ENCODE measurements around the gene FBXO8. TPM values are rescaled to one million over a fixed set of nuclear protein-coding genes. Genes with fewer than 3 reads are reported as not detected.

The FBXO8 gene
- total and polyA plus RNA-seq, 8 donors, result 6.7 to 16.9 (median 10.4) TPM

DNA sequence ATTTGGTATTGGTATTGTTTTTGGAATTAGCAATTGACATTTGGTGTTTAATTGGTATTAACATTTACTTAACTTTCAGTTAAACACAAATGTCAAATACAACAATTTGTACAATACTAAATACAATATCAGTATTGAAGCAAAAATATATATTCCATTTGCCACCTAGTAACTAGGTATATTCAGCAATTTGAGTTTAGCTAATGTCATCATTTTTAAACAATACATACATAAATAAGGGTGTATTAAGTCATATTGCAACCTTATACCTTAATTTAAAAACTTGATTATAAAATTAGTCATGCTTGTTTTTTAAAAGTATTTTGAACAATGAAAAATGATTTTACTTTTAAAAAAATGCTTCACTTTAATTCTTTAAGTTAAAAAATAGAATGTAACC is 53.3 kb downstream of the FBXO8 start:
- intact Hi-C loops (cut with DNase I), result no loop called here
- no peaks in the 10 kb centered on the region for H3K27me3 ChIP-seq
- H3K36me3 ChIP-seq, result no peaks in the 10 kb centered on the region
- DNase-seq, result no peak
- no peak overlapping the region for H3K27ac ChIP-seq
- FAIRE-seq, result peak; percentile 45
- ATAC-seq, result no peak
- TF ChIP-seq, protein P1, sequence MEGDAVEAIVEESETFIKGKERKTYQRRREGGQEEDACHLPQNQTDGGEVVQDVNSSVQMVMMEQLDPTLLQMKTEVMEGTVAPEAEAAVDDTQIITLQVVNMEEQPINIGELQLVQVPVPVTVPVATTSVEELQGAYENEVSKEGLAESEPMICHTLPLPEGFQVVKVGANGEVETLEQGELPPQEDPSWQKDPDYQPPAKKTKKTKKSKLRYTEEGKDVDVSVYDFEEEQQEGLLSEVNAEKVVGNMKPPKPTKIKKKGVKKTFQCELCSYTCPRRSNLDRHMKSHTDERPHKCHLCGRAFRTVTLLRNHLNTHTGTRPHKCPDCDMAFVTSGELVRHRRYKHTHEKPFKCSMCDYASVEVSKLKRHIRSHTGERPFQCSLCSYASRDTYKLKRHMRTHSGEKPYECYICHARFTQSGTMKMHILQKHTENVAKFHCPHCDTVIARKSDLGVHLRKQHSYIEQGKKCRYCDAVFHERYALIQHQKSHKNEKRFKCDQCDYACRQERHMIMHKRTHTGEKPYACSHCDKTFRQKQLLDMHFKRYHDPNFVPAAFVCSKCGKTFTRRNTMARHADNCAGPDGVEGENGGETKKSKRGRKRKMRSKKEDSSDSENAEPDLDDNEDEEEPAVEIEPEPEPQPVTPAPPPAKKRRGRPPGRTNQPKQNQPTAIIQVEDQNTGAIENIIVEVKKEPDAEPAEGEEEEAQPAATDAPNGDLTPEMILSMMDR (IDR thresholded peaks at IDR 0.05), result no peak
- no peaks in the 10 kb centered on the region for H3K4me1 ChIP-seq
- H3K9me3 ChIP-seq, result no peaks in the 10 kb centered on the region
- no peak overlapping the region for H3K4me3 ChIP-seq

DNA sequence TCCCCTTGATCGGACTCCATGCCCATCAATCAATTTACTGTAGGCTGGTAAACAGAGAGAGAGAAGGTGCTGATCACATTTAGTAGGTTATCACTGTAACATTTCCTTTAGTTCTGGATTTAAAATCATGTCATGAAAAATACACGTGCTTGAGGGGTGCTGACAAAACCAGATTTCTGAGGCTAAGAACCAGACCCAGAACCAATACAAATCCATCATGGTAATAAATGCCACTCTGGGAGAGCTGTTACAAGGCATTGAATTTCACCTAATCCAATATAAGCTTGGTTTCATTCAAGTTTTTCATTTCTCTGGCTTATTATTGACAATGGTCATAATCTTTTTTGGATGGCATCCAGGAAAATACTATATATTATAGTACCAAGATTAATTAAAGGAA is 54.5 kb downstream of the FBXO8 start:
- H3K27me3 ChIP-seq, result no peaks in the 10 kb centered on the region
- intact Hi-C loops (cut with DNase I), result loop anchor here in 1 of 3 donors (10.0 kb wide), 1 partner anchor 96 kb away; no protein-coding TSS in a partner anchor
- H3K4me3 ChIP-seq, result no peak overlapping the region
- no peak for DNase-seq
- 28 to 38% methylated on average over 2 of the region's 2 CpGs for WGBS, 2 donors
- no peaks in the 10 kb centered on the region for H3K9me3 ChIP-seq
- no peak overlapping the region for H3K27ac ChIP-seq
- TF ChIP-seq, protein P1 (IDR thresholded peaks at IDR 0.05), result no peak
- ATAC-seq, result no peak
- no peaks in the 10 kb centered on the region for H3K4me1 ChIP-seq
- H3K36me3 ChIP-seq, result no peaks in the 10 kb centered on the region
- FAIRE-seq, result no peak

DNA sequence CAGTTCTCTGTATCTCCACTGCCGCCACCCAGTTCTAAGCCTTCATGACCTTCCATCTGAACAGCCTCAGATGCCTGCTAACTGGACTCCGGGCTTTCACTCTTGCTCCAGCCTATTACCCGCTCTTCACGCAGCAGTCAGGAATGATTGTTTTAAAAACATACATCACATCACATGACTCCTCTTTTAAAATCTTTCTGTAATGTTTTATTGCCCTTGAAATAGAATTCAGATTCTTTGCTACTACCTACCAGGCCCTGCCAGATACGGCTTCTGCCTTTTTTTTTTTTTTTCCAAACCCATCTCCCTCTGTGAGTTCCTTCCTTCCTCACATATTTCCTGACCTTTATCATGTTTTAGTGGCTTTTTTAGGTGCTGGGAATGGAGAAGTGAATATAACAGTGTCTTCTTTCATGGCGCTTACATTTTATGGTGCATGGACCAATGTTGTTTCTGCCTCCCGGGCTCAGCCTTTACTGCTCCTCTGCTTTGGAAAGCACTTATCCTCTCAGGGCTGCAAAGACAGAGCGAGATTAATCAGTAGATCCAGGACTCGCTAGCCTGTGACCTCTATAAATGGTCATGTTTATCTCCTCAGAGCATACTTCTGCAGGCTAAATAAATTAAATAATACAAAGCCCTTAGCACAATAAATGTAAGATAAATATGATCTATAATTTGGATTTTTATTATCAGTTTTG is 58.0 kb downstream of the FBXO8 start:
- H3K27me3 ChIP-seq, result no peaks in the 10 kb centered on the region
- 63 to 69% methylated on average over 9 of the region's 9 CpGs for WGBS, 2 donors
- DNase-seq (no peak), ATAC-seq (no peak), FAIRE-seq (no peak)
- intact Hi-C loops (cut with DNase I), result loop anchor here in 1 of 3 donors (10.0 kb wide), 1 partner anchor 99 kb away; no protein-coding TSS in a partner anchor
- TF ChIP-seq, protein P1 (IDR thresholded peaks at IDR 0.05), result no peak
- H3K4me1 ChIP-seq, result no peaks in the 10 kb centered on the region
- H3K4me3 ChIP-seq, result no peak overlapping the region
- no peak overlapping the region for H3K27ac ChIP-seq
- H3K9me3 ChIP-seq, result no peaks in the 10 kb centered on the region
- H3K36me3 ChIP-seq, result no peaks in the 10 kb centered on the region

DNA sequence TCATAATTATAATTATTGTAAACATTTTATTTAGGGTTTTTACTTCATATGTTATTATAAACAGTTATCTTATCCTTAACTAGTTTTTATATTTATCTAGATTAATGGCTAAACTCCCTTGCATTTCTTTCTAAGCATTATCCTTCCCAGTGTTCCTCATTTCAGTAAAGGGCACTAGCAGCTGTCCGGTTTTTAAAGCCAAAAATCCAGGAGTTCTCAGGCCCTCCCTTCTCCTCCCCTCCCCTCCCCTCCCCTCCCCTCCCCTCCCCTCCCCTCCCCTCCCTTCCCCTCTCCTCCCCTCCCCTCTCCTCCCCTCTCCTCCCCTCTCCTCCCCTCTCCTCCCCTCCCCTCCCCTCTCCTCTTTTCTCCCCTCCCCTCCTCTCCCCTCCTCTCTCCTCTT is 58.9 kb downstream of the FBXO8 start:
- Histone ChIP-seq H3K4me1 (no peaks in the 10 kb centered on the region), H3K27me3 (no peaks in the 10 kb centered on the region), H3K36me3 (no peaks in the 10 kb centered on the region), H3K27ac (no peak overlapping the region), H3K4me3 (no peak overlapping the region), H3K9me3 (no peaks in the 10 kb centered on the region)
- no peak for ATAC-seq
- FAIRE-seq, result no peak
- 59 to 91% methylated on average over 1 of the region's 1 CpG for WGBS, 2 donors
- intact Hi-C loops (cut with DNase I), result loop anchor here in 2 of 3 donors (5.0 to 10.0 kb wide), 2 partner anchors 93 to 100 kb away; no protein-coding TSS in a partner anchor
- TF ChIP-seq, protein P1 (IDR thresholded peaks at IDR 0.05), result no peak
- DNase-seq, result no peak

DNA sequence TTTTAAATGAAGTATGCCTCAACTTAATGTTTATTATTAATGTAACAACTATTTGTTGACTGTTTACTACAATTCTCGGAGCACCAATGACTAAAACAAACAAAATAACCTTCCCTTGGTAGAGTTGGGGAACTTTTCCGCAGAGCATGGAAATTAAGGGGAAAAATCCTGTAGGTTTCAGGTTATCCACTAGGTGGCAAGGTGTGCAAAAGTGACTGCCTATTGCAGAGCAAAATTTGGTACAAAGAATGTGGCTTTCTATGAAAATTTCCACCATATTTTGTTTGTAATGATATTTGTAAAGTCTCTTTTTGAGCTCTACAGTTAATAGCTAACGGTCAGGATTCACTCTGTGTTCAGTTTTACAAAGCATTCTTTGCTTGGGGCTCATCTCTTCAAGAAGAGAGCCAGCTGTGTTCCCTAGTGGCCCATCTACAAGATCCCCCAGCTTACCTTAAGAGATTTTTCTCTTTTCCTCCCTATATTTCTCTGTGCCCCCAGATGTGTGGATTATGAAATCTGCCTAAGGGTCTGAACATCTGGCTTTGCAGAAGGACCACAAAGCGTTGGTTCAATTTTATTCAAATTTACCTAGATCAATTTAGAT is 61.1 kb downstream of the FBXO8 start:
- Histone ChIP-seq H3K27me3 (peaks cover 0 to 18% (median 0%) of the 10 kb centered on the region in 4 donors), H3K4me3 (no peak overlapping the region), H3K4me1 (peaks cover 5 to 10% (median 8%) of the 10 kb centered on the region in 3 donors), H3K36me3 (no peaks in the 10 kb centered on the region), H3K9me3 (no peaks in the 10 kb centered on the region), H3K27ac (no peak overlapping the region)
- FAIRE-seq, result peak; percentile 76
- intact Hi-C loops (cut with DNase I), result loop anchor here in 2 of 3 donors (5.0 to 10.0 kb wide), 2 partner anchors 95 to 102 kb away; no protein-coding TSS in a partner anchor
- TF ChIP-seq, protein P1 (IDR thresholded peaks at IDR 0.05), result peak; percentile 39 to 60 (median 52)
- WGBS, 2 donors, result 24 to 25% methylated on average over 4 of the region's 4 CpGs
- DNase-seq, result peak in 1 of 6 donors; percentile 15
- peak in 3 of 4 donors; percentile 81 to 85 (median 82) for ATAC-seq

All from pancreas (tissue), 10 donors.